ENCODE measurements around the gene COX4I1.
A peak's percentile ranks its signal among the peaks of the same experiment; 100 is the strongest.

The COX4I1 gene

DNA sequence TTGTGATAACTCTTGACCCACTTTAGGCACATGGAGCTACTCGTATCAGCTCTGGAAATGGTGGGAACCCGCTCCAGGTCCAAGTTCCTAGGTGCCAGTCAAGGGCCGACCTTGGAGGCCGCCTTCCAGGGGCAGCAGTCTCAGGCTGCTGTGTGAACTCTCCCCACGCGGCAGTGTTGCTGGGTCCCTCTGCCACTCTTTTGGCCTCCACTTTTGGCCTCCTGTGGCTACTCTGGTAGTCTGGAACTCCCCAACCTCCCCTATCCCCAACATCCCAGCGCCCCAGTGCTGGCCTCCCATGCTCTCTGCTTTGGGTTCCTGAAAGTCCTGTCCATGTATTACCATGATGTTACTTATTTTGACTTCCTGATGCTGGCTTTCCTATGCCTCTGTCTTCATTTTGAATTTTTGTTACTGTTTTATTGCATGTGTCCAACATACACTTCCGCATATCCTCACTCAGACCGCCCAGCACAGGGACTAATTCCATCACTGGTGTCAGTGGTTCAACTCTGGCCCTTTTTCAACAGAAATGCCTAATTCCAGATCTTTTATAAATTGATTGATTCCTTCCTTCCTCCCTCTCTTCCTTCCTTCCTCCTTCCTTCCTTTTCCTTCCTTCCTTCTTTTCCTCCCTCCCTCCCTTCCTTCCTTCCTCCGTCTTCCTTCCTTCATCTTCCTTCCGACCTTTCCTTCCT is 44.1 kb downstream of the COX4I1 start:
- Mint-ChIP-seq H3K9me3 (ENCODE audit: low read depth) (no peaks in the 10 kb centered on the region), H3K4me1 (ENCODE audit: low read depth) (peaks cover 8% of the 10 kb centered on the region), H3K27me3 (peaks cover 8% of the 10 kb centered on the region), H3K4me3 (no peak overlapping the region), H3K36me3 (no peaks in the 10 kb centered on the region), H3K27ac (no peak overlapping the region)

DNA sequence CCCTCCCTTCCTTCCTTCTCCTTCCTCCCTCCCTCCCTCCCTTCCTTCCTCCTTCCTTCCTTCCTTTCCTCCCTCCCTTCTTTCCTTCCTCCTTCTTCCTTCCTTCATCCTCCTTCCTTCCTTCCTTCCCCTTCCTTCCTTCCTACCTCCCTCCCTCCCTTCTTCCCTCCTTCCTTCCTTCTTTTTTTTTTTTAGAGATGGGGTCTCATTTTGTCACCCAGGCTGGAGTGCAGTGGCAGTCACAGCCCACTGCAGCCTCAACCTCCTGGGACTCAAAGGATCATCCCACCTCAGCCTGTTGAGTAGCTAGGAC is 44.6 kb downstream of the COX4I1 start:
- Mint-ChIP-seq H3K27ac (no peak overlapping the region), H3K36me3 (no peaks in the 10 kb centered on the region), H3K4me3 (no peak overlapping the region), H3K27me3 (peaks cover 8% of the 10 kb centered on the region), H3K4me1 (ENCODE audit: low read depth) (peaks cover 8% of the 10 kb centered on the region), H3K9me3 (ENCODE audit: low read depth) (no peaks in the 10 kb centered on the region)

DNA sequence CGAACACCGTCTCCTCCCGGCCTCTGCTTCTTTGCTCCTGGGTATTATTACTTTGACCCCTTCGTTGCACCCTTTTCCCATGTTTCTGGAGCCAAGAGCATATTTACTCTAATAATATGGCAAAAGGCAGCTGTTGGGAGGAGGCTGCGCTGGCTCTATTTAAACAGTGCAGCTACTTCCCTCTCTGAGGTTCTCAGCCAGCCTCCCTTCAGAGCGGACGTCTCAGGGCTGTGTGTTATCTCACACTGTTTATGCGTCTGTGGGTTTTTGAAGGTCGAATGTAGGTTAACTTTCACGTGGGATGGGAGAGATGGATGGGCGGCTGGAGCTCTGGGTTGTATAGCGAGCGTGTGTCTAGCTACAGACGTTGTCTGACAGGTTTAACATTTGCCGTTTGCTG is 45.3 kb downstream of the COX4I1 start:
- Mint-ChIP-seq H3K27me3 (peaks cover 8% of the 10 kb centered on the region), H3K36me3 (no peaks in the 10 kb centered on the region), H3K4me3 (no peak overlapping the region), H3K4me1 (ENCODE audit: low read depth) (peaks cover 8% of the 10 kb centered on the region), H3K9me3 (ENCODE audit: low read depth) (no peaks in the 10 kb centered on the region), H3K27ac (peak overlapping the region; percentile 80)

DNA sequence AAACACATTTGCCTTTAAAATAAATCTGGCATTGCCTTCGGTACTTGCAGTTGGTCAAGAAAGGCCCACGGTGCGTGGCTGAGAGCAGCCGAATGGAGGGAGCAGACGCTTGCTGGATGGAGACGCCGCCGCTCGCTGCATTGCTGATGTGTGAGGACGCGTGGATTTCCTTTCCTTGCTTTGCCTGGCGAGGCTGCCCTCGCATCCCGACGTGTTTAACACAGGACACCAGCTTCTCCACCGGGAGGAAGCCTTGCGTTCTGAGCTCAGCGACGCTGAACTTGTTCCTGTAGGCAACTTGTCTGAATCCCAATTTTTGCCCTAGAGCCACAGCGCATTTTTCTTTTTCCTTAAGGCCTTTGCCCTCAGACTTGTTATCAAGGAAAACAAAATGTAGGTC is 45.8 kb downstream of the COX4I1 start:
- Mint-ChIP-seq H3K36me3 (no peaks in the 10 kb centered on the region), H3K27me3 (peaks cover 8% of the 10 kb centered on the region), H3K9me3 (ENCODE audit: low read depth) (no peaks in the 10 kb centered on the region), H3K4me1 (ENCODE audit: low read depth) (peaks cover 8% of the 10 kb centered on the region), H3K4me3 (no peak overlapping the region), H3K27ac (no peak overlapping the region)

DNA sequence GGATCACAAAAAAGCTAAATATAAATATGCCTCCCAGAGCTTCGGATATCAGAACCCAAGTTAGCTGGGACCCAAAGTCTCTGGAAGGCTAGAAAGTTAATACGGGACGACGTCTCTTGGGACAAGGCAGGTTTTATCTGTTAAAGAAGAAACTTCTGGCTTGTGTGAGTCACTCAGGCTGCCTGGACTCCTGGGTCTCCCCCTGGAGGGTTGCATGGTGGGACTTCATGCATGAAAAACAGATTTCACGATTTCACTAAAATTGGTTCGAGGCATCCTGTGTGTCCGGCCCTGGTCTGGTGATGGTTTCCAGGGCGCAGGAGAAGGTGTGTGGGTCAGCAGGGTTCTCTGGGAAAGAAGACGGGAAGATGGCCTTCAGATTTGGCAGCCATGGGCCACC is 47.0 kb downstream of the COX4I1 start:
- no peaks in the 10 kb centered on the region for H3K36me3 Mint-ChIP-seq
- H3K4me3 Mint-ChIP-seq, result no peak overlapping the region
- peaks cover 8% of the 10 kb centered on the region for H3K4me1 Mint-ChIP-seq (ENCODE audit: low read depth)
- H3K27ac Mint-ChIP-seq, result no peak overlapping the region
- peaks cover 8% of the 10 kb centered on the region for H3K27me3 Mint-ChIP-seq
- H3K9me3 Mint-ChIP-seq (ENCODE audit: low read depth), result no peaks in the 10 kb centered on the region

DNA sequence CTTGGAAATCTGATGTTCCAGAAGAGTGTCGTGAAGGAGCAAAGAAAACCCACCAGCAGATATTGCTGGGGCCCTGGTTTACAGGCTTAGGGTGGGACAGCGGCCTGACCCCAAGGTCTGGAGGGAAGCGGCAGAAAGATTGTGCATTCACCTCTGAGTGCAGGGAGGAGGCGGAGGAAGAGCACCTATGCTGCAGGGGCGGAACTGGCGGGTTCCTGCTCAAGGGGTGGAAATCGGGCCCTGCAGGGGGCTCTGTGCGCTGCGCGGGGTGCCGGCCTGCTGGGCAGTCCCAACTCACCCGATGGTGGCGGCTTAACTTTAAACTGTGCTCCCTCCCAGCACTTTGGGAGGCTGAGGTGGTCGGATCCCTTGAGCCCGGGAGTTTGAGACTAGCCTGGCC is 47.5 kb downstream of the COX4I1 start:
- Mint-ChIP-seq H3K4me3 (no peak overlapping the region), H3K9me3 (ENCODE audit: low read depth) (no peaks in the 10 kb centered on the region), H3K27me3 (peaks cover 8% of the 10 kb centered on the region), H3K36me3 (no peaks in the 10 kb centered on the region), H3K27ac (no peak overlapping the region), H3K4me1 (ENCODE audit: low read depth) (peaks cover 8% of the 10 kb centered on the region)

DNA sequence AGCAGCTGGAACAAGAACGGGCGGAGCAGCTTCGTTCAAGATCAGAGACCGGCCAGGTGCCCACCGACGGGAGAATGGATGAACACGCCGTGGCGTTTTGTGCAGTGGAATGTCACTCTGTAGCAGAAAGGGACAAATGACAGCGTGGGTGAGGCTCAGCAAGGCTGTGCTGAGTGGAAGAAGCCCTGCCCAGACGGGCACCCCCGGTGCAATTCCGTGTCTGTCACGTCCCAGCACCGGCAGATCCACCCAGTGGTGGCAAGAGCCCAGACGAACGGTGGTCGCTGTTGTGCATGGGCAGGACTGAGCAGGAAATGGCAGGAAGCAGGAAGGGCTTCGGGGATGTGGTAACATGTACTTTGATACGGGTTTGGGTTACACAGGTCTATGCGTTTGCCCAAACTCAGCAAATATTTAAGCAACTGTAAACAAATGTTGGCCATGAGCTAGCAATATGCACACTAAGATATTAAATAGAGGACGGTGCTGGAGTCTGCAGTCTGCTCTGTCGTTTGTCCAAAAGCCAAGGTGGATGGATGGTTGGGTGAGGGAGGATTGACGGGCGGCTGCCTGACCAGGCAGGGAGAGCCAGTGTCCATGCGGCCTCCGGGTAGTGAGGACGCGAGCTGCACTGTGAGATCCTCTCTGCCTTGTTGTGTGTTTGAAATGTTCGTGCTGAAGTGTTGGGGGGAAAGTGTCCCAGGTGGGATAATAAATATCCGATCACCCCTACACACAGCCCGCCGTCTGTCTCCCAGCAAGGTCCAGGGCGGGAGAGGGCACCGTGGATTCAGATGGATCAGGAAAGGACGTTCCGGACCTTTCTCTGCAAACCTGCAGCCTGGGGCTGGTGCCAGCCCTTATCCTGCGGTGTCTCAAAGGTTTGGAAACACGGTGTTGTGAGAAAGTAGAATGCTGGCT is 48.4 kb downstream of the COX4I1 start:
- H3K36me3 Mint-ChIP-seq, result no peaks in the 10 kb centered on the region

DNA sequence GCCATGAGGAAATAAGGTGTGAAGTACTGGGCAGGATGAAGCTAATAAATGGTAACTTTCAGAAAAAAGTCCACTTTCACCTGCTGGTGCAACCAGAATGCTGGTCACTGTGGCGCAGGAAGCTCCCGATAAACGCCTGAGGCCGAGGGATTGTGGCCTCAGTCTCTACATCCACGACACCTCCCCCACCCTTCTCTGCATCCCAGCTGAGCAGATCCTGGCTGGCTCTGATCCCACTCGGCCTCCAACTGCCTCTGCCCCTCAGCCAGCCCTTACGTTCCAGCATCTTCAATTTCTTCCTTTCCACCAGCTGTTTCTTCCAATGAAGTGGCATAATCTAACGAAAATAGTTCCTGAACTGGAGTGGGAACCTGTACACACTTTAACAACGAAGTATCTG is 49.5 kb downstream of the COX4I1 start:
- Mint-ChIP-seq H3K9me3 (ENCODE audit: low read depth) (no peaks in the 10 kb centered on the region), H3K4me3 (no peak overlapping the region), H3K27me3 (peaks cover 8% of the 10 kb centered on the region), H3K4me1 (ENCODE audit: low read depth) (peaks cover 8% of the 10 kb centered on the region), H3K27ac (no peak overlapping the region), H3K36me3 (no peaks in the 10 kb centered on the region)

More for the DNA sequence above, 48.4 kb downstream of the COX4I1 start:
- Mint-ChIP-seq H3K9me3 (ENCODE audit: low read depth) (no peaks in the 10 kb centered on the region), H3K27ac (no peak overlapping the region), H3K4me1 (ENCODE audit: low read depth) (peaks cover 8% of the 10 kb centered on the region), H3K4me3 (no peak overlapping the region), H3K27me3 (peaks cover 8% of the 10 kb centered on the region)

DNA sequence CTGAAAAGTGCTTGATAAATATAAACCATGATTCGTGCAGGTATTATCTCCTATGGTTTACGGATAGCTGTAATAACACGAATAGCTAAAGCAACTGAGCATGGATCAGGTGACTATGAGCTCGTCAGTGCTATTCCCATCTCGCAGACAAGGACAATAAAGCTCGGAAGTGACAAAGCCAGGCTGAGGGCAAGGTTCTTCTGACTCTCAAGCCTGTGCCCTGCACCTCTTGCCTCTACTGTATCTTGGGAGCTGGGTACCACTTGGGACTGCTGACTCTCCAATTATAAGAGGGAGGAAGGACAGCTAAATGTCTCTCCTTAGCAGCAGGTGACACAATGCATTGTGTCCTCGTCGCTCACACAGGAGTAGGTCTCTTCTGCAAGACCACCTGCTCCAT is 49.9 kb downstream of the COX4I1 start:
- Mint-ChIP-seq H3K4me3 (no peak overlapping the region), H3K27ac (no peak overlapping the region)

DNA sequence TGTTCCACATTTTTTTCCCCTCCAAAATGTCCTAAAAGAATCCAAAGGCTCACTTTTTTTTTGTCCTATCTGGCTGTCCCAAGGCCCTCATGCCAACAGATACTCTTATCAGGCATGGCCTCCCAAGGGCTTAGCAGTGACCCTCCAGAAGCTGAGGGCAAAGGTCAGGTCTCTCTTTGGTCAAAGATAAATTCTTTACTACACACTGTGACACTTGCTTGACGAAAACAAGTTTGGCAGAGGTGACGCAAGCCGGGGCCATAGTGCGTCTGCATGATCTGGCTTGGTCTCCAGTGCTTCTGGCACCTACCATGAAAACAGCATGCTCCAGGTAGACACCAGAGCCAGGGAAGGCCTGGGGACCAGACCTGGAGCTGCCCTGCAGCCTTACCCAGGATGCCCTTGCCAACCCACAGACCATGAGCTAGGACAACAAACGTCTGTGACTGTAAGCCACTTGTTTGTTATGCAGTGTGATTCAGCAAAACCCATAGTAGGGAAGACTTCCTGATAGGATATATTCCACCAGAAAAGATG is 50.9 kb downstream of the COX4I1 start:
- Mint-ChIP-seq H3K4me3 (no peak overlapping the region), H3K27ac (no peak overlapping the region), H3K27me3 (peaks cover 5% of the 10 kb centered on the region), H3K4me1 (ENCODE audit: low read depth) (no peaks in the 10 kb centered on the region), H3K36me3 (no peaks in the 10 kb centered on the region), H3K9me3 (ENCODE audit: low read depth) (no peaks in the 10 kb centered on the region)

More for the DNA sequence above, 49.9 kb downstream of the COX4I1 start:
- Mint-ChIP-seq H3K27me3 (peaks cover 8% of the 10 kb centered on the region), H3K4me1 (ENCODE audit: low read depth) (peaks cover 8% of the 10 kb centered on the region), H3K9me3 (ENCODE audit: low read depth) (no peaks in the 10 kb centered on the region), H3K36me3 (no peaks in the 10 kb centered on the region)

DNA sequence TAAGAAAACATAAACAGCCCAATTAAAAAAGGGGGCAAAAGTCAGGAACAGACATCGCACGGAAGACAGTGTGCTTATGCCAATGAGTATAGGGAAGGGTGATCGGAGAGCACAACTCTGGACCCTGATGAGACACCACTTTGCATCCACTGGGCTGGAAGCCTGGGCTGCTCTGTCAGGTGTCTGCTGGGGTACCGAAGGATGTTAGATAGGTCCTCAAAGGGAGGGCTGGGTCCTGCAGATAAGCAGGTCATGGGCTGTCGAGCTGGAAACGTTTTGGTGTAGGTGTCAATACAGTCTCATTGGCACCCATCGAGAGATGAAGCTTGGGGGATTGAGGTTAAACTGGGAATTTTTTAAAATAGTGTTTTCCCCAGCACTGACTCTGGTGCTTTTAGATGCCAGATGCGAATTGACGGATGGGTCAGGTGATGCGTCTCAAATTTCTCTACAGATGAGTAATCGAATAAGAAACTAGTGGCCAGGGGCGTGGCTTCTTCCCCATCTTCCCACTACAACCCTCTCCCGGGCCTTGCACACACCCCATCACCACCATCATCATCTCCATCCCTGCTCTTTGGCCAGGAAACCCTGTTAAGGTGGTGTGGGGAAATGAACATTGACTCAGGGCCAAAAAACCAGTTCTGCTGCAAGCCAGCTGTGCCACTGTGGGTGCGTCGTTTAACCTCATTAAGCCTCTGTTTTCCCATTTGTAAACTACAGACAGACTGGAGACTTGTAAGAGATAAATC is 51.7 kb downstream of the COX4I1 start:
- H3K27me3 Mint-ChIP-seq, result peaks cover 5% of the 10 kb centered on the region
- peaks cover 3% of the 10 kb centered on the region for H3K4me1 Mint-ChIP-seq (ENCODE audit: low read depth)
- H3K27ac Mint-ChIP-seq, result no peak overlapping the region
- H3K36me3 Mint-ChIP-seq, result no peaks in the 10 kb centered on the region
- H3K9me3 Mint-ChIP-seq (ENCODE audit: low read depth), result no peaks in the 10 kb centered on the region
- no peak overlapping the region for H3K4me3 Mint-ChIP-seq

DNA sequence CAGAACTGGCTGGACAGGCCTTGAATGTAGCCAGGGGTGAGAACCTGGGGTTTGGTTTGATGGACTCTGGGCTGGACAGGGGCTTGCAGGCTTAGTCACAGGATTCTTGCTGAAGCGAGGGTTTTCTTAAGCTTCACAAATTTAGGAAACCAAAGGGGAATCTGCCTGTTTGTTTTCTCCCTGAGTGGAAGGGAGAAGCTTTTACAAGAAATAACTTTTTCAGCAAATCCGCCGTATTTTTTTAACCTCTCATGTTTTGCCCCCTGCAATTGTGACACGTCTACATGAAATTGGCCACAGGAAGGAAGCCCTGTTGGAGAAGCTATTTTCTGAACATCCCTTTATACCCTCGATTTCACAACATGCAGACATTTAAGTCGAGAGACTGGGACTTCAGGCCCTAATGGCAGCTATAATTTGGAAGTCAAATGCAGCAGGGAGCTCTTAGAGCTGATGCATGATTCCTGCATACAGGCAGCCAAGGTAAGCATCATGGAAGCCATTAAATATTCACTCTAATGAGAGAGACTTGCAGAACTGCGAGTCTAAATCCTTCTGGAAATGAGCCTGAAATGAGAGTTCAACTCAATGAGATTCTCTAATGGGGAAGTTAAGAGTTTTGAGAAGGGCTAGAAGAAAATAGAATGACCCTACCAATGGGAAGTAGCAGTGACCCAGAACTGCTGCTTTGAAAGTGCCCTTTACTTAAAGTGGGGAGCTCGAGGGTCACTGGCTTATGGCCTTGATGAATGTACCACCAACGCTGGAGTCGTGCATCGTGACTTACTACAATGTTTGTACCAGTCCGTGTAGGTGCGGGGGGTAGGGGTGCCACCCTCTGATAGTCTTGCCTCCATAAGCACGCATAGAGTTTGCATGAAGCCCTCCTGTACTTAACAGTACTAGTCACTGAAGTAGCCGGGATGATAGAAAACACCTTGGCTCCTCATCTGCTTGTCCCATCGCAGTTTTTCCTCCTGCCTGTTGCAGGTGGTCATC is 54.4 kb downstream of the COX4I1 start:
- no peaks in the 10 kb centered on the region for H3K36me3 Mint-ChIP-seq
- H3K4me3 Mint-ChIP-seq, result no peak overlapping the region
- H3K27me3 Mint-ChIP-seq, result no peaks in the 10 kb centered on the region
- no peaks in the 10 kb centered on the region for H3K9me3 Mint-ChIP-seq (ENCODE audit: low read depth)
- no peak overlapping the region for H3K27ac Mint-ChIP-seq
- H3K4me1 Mint-ChIP-seq (ENCODE audit: low read depth), result peaks cover 9% of the 10 kb centered on the region

DNA sequence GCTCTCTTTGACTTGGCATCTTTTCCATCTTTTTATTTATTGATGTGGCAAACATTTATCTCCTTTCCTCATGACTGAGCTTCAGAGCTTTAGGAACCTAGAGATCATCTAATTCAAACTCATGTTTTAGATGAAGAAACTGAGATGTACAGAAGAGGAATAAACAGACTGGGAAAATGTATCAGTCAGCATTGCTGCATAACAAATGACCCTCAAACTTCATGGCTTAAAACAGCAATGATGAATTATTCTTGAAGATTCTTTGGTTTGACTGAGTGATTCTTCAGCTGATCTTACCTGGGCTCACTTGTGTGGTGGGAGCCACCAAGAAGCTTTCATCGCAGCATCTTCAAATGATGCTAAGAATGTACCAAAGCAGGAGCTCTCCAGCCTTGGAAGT is 55.4 kb downstream of the COX4I1 start:
- H3K4me1 Mint-ChIP-seq (ENCODE audit: low read depth), result peaks cover 12% of the 10 kb centered on the region
- no peaks in the 10 kb centered on the region for H3K36me3 Mint-ChIP-seq
- no peak overlapping the region for H3K27ac Mint-ChIP-seq
- no peaks in the 10 kb centered on the region for H3K9me3 Mint-ChIP-seq (ENCODE audit: low read depth)
- no peak overlapping the region for H3K4me3 Mint-ChIP-seq
- no peaks in the 10 kb centered on the region for H3K27me3 Mint-ChIP-seq

DNA sequence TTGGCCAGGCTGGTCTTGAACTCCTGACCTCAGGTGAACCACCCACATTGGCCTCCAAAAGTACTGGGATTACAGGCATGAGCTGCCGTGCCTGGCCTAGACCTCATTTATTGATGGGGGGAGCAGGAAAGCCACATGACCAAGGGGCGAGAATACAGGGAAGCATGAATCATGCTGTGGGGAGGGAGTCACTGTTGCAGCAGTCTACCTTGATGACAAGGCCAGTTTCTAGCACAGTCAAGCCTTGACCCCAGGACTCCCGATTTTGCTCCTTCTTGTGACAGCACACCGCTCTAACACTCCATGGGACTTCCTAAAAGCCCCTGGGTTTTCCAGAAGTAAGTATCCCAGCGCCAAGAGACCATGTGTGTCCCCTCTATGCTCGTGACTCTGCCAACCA is 56.6 kb downstream of the COX4I1 start:
- Mint-ChIP-seq H3K4me1 (ENCODE audit: low read depth) (peaks cover 12% of the 10 kb centered on the region), H3K9me3 (ENCODE audit: low read depth) (no peaks in the 10 kb centered on the region), H3K27ac (no peak overlapping the region), H3K36me3 (no peaks in the 10 kb centered on the region), H3K4me3 (no peak overlapping the region), H3K27me3 (no peaks in the 10 kb centered on the region)
